Posterior cingulate gyrus (tissue), 11 donors: ENCODE data around the gene GPR87.

ENCODE experiments used
- DNase-seq, 10 donors: peaks; one replicate each; pipeline versions ENCODE4 v3.0.0 to v3.0.0-alpha.2; 2020 to 2021; ENCODE audit warnings: mixed read lengths in 3 of 10
- intact Hi-C: fragments of 100-400 bp; cut with DNase I; formaldehyde crosslinking; loops from one replicate; pipeline ENCODE4 v1.15.1; 2023

Gene GPR87

GRCh38 chr3:151318991-151319390 is 2.4 kb upstream of the GPR87 start:
- intact Hi-C loops = no loop called here
- DNase-seq = no peak

DNA sequence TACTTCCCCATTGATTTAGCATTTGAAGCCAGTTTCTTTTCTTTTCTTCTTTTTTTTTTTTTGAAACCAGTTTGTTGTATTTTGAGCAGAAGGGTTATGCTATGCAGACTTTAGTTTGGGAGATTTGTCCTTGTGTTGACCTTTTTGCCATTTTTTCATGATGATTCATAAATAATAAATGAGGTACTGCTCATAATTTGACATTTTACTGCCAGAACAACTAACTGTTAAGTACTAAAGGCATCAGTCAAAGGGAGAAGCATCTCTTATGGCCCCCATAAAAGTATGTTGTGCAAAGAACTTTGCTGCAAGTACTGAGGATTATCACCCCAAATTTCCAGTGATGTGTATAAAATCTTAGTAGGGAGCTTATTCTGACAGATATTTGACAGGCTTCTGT is 1.7 kb upstream of the GPR87 start:
- intact Hi-C loops = no loop called here
- DNase-seq = no peak

DNA sequence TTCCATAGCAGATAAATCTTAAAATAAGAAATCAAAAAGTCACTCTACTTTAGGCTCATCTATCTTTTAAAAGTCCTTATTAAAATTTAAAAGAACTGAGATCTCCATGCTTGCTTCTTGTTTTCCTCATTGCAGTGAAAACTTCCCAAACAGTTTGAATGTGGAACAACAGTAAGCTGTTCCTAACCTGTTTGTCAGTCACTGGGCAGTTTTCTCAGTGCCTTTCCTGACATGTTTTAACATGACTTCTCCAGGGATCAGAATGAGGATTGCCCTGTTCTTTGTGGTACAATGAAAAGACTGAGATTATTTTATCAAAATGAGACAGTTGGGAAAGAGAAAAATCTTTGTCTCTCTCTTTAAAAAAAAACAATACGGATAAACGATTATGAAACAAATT is 774 bp downstream of the GPR87 start:
- intact Hi-C loops = no loop called here
- no peak for DNase-seq

GRCh38 chr3:151315136-151315535 is 1.5 kb downstream of the GPR87 start:
- DNase-seq = no peak
- intact Hi-C loops = no loop called here

DNA sequence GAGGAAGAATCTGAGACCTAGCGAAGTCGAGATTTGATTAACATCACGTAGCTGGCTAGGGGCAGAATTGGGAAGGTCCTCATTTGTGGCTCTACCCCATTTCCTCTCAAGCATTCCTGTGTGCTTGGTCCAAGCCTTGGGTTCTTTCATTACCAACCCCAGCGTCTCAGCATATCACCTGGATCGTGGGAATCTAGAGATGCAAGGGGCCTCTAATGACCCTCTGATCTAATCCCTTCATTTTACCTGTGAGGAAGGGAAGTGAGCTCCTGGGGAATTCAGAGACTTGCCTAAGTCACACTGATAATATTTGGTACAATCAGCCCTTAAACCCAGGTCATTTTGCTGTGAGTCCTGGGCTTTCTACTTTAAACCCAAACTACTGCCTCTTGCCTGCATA is 2.0 kb downstream of the GPR87 start:
- intact Hi-C loops = no loop called here
- no peak for DNase-seq

- intact Hi-C loops = no loop called here
- no peak for DNase-seq
Measured at GRCh38 chr3:151314137-151314536, 2.5 kb downstream of the GPR87 start.

GRCh38 chr3:151312972-151313371 is 3.6 kb downstream of the GPR87 start:
- no peak for DNase-seq
- intact Hi-C loops = no loop called here

GRCh38 chr3:151309566-151309965 is 7.1 kb downstream of the GPR87 start:
- intact Hi-C loops = no loop called here
- DNase-seq = no peak

GRCh38 chr3:151307583-151308488 is 8.8 kb downstream of the GPR87 start:
- intact Hi-C loops = no loop called here
- DNase-seq = no peak

GRCh38 chr3:151307131-151307530 is 9.5 kb downstream of the GPR87 start:
- intact Hi-C loops = no loop called here
- no peak for DNase-seq

DNA sequence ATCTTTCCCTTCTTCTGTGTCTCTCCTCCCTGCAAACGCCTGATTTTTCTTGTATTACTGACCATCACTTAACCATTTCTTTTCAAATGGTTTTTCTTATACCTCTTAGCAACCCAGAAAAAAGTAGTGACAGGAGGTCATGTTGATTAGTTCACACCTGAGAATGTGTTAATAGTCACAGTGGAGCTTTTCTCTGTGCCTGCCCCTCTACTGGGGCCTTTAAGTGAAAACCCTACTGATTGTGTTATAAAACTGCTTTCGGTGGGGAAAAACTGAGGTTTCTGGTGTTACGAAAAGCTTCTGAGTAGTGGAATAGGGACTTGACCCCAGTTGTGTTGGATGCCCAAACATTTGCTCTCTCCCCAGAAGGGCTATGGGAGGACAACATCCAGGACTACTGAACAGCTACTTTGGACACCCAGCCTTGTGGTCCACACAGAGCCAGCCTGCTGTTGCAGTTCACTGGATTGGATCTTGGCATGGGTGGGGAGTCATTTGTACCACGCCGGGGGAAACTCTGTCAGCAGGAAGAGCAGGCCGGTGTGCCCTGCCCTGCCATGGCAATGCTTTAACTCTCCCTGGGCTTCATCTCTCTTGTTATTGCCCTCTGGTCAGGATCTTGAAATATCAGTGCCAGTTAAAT is 10.3 kb downstream of the GPR87 start:
- intact Hi-C loops = no loop called here
- no peak for DNase-seq

DNA sequence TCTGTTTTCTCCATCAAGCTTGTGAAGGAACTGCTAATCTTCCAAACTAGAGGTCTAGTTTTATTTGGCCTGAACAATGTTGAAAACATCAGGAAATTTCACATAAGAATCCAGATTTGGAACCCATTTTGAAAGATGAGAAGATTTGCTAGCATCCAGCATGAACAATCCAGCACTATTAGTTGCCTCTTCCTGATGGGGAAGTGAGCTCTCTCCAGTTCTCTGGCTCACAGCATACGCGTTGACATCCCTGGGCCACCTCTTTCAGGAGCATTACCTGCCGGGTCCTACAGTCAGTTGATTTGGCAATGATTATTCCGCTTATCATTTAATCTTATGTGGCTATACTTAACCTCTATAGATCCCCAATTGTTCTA is 10.9 kb downstream of the GPR87 start:
- intact Hi-C loops = no loop called here
- no peak for DNase-seq

DNA sequence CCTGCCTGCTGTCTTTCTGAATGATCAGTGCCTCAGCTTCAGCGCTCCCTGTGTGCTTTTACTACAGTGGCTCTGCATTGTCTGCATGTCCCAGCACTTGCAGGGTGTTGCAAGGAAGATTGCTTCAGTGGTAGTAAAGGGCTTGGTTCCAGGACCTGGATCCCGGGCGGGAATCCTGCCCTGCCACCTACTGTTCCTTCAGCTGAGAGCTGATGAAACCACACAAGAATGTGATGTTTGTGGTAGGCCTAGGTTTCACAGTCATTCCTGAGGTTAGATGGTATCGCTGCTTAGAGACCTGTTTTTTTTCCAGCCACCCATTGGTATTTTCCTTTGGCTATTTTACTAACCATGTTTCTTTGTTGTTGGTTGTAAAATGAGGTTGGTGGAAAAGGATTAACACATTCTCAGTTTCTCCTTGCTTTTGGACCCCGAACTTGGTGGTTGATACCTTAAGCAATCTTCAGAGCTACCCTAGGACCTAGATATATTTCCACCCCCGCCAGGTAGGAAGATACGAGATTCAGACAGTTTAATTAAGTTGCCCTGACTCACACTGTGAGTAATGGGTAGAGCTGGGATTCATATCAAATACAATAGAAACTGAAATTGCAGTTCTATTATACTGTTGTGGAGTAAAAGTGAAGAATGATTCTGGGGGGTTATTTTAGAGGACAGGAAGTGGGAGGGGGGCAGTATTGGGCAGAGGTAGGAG is 11.4 kb downstream of the GPR87 start:
- intact Hi-C loops = no loop called here
- DNase-seq = peak in 6 of 10 donors; percentile 20 to 83 (median 42)

- intact Hi-C loops = no loop called here
- DNase-seq = no peak
Measured at GRCh38 chr3:151303751-151304150, 12.9 kb downstream of the GPR87 start.

DNA sequence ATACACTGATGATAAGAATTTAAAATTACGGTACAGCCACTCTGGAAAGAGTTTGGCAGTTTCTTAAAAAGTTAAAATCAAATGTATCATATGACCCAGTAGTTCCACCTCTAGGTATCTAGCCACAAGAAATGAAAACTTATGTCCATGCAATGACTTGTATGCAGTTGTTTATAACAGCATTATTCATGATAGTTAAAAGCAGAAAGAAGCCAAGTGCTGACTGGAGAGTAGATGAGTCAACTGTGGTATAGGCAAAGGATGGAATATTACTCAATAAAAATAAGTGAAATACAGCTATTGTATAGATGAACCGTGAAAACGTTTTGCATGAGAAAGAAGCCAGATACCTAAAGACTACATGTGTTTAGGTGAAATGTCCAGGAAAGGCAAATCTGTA is 14.8 kb downstream of the GPR87 start:
- intact Hi-C loops = no loop called here
- DNase-seq = no peak

DNA sequence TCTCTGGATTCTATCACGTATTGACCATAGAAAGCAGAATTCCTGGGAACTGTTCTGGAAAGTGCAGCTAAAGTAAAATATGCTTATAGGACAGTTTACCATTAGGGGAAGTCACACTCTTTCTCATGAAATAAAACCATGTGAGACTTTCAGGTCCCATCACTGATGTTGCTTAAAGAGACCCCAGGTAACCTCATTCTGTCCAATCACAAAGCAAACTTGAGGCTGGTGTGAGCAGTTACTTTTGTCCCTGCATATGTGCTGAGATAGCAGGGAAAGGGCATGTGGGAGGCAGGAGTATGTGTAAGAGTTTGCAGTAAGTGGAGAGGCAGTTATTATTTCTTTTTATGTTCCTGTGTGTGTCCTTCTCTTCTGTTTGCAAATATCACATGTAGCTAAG is 16.1 kb downstream of the GPR87 start:
- no peak for DNase-seq
- intact Hi-C loops = no loop called here

DNA sequence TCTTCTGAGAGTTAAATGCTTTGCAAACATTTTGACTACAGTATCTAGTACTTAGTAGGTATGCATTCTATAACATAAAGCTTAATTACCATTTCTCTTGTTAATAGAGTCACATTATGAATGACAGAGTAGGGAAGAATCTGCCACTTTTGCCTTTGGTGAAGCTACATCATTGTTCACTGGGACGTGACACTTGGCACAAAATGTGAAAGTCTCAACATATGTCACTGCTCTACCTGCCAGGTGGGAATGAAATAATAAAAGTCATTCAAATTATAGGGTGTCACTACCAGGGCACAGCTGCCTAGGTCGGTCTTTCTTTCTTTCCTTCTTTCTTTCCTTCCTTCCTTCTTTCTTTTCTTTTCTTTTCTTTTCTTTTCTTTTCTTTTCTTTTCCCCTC is 17.6 kb downstream of the GPR87 start:
- intact Hi-C loops = no loop called here
- no peak for DNase-seq

DNA sequence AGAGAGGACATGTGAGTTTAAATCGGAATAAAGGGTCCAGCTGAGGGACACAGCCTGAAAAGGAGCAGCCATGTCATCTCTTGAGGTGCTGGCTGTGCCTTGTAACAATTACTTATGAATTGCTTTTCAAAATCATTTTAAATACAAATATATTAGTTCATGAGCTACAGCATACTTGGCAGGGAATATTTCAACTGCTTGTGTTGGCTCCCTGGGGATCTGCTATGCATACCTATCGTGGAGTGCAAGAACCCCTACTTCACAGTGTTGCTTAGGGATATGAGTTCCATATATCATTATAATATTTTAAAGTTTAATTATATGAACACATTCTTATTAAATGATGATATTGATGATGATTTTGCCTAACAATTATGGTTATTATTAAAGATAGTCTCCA is 19.2 kb downstream of the GPR87 start:
- intact Hi-C loops = no loop called here
- no peak for DNase-seq

DNA sequence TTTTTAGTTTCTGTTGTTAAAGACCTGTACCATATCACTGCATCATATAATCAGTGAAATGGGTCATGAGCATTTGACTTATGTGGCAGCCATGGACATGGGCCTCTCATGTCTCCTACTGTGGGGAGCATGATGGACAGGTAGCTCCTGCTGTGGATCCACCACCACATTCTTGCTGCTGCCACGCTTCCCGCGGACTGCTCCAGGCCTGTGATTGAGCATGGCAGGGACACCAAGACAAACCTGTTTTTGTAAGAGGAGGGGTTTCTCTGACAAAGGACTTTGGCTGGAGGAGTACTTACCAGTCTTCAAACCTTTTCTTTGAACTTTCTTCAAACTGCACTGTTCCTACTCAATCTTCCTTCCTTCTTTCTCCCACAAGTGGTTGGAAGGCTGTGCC is 20.4 kb downstream of the GPR87 start:
- intact Hi-C loops = no loop called here
- no peak for DNase-seq

DNA sequence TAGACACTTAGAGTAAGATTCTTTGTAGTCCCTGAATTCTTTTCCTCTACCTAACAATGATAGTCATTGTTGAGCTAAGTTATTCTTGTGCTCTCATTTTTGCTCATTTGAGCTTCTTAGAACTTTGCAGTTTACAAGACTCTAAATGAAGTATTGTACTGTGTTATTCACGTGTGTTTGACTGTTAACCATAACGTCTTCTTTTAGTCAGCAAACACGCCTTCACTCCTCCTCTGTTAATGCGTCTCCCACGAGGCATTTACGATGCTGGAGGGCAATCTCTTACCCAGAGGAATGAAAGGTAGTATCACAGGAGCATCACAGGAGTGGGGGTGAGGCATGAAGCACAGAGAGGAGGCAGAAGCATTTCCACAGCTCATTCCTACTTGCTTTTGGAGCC is 23.5 kb downstream of the GPR87 start:
- no peak for DNase-seq

DNA sequence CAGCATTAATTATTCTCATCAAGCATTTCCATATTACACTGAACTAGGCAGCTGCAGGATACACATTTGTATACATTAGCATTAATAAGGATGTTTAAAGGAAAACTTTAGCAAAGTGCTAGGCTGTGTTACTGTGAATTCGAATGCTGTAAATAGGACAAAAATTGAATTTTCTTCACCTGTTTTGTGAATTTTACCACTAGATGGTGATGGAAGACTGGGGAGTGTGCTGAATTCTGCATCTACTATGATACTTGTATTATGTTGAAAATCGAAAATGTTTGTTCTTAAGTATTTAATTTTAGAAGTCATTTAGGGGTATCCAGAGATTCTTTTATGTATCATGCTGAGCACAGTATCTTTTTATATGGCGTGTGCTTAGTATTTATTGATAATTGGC is 25.9 kb downstream of the GPR87 start:
- no peak for DNase-seq
- intact Hi-C loops = loop anchor here (2.0 kb wide), 1 partner anchor 548 kb away; no protein-coding TSS in a partner anchor

More for the DNA sequence above, 23.5 kb downstream of the GPR87 start:
- intact Hi-C loops = no loop called here

- DNase-seq = no peak
- intact Hi-C loops = no loop called here
Measured at GRCh38 chr3:151289445-151289844, 27.2 kb downstream of the GPR87 start.
